GM10266 (cell line): Measurements from ENCODE around the gene VPS8.
"Not testable (repeated sequence)": the region's sequence is repeated elsewhere in the genome, so short reads cannot be mapped to it uniquely, and the experiment has no call there.

Experiments
- DNase-seq: peaks from one replicate; pipeline ENCODE4 v3.0.0; 2012; ENCODE audit errors: extremely low spot score
- TF ChIP-seq, protein P1 (sequence below): IDR thresholded peaks from 2 replicates; pipeline ENCODE4 v1.5.1; 2012; ENCODE audit warnings: mild to moderate bottlenecking, low read depth; ENCODE audit not compliant: control insufficient read depth, insufficient read depth; ENCODE audit errors: missing control alignments

The VPS8 gene

DNA sequence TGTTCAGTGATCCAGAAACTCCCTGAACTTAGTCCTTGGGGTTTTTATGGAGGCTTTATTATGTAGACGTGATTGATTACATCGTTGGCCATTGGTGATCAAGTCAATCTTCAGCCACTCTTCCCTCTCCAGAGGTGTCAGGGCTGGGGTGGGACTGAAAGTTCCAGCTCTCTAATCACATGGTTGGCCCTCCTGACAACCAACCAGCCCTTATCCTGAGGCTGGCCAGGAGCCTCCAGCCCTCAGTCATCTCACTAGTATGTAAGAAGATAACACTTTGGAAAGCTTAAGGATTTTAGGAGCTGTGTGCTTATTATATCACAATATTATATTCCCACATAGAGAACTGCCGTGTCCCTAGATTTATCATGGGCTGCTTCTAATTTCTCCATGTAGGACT is 142.3 kb downstream of the VPS8 start:
- TF ChIP-seq, protein P1, sequence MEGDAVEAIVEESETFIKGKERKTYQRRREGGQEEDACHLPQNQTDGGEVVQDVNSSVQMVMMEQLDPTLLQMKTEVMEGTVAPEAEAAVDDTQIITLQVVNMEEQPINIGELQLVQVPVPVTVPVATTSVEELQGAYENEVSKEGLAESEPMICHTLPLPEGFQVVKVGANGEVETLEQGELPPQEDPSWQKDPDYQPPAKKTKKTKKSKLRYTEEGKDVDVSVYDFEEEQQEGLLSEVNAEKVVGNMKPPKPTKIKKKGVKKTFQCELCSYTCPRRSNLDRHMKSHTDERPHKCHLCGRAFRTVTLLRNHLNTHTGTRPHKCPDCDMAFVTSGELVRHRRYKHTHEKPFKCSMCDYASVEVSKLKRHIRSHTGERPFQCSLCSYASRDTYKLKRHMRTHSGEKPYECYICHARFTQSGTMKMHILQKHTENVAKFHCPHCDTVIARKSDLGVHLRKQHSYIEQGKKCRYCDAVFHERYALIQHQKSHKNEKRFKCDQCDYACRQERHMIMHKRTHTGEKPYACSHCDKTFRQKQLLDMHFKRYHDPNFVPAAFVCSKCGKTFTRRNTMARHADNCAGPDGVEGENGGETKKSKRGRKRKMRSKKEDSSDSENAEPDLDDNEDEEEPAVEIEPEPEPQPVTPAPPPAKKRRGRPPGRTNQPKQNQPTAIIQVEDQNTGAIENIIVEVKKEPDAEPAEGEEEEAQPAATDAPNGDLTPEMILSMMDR = no peak
- DNase-seq = no peak

- not testable (repeated sequence) for DNase-seq
Observed at GRCh38 chr3:184954851-184955250, 142.9 kb downstream of the VPS8 start.

DNA sequence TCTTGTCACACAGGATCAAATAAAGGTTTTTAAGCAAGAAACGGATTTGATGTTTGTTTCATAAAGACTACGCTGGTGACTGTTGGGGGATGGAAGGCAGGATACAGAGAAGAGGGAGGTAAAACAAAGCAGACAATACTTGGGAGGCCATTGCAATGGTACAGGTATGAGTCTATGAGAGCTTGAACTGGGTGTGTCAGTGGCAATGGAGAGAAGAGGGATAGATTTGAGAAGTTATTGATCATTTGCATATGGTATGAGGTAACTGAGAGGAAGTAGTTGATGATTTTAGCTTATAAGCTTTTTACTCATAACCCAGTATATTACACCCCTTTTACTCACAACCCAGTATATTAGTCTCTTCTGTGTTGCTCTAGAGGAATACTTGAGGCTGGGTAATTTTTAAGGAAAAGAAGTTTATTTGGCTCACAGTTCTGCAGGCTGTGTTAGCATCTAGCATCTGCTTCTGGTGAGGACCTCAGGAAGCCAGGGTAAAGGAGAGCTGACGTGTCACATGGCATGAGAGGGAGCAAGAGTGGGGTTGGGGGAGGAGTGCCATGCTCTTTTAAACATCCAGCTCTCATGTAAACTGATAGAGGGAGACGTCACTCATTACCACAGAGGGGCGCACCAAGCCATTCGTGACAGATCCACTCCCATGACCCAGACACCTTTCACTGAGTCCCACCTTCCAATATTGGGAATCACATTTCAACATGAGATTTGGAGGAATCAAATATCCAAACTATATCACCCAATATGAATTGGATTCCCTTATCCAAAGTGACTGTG is 153.9 kb downstream of the VPS8 start:
- no peak for DNase-seq
- TF ChIP-seq, protein P1 = no peak

GRCh38 chr3:184968115-184968514 is 156.1 kb downstream of the VPS8 start:
- TF ChIP-seq, protein P1 = no peak
- DNase-seq = no peak

DNA sequence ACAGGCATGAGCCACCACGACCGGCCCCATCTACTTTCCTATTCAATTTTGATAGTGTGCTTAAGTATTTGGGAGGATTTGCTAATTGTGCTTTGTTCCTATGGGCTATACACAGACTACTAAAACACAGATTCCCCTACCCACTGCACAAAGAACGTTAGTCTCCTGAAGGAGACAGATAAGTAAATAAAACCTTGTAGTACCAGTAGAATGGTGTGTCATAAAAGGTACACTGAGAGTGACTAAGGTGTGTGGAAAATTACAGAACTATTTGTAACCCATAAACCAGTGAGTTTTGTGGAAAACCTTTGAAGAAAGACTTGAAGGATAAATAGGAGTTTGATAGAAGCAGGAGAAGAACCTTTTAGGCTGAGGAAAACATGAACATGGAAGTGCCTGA is 158.2 kb downstream of the VPS8 start:
- TF ChIP-seq, protein P1 = no peak
- DNase-seq = no peak

DNA sequence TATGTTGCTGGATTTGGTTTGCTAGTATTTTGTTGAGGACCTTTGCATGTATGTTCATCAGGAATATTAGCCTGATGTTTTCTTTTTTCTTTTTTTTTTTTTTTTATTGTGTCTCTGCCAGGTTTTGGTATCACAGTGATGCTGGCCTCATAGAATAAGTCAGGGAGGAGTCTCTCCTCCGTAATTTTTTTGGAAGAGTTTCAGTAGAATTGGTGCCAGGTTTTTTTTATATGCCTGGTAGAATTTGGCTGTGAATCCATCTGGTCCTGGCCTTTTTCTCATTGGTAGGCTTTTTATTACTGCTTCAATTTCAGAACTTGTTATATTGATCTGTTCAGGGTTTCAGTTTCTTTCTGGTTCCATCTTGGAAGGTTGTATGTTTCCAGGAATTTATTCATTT is 165.8 kb downstream of the VPS8 start:
- DNase-seq = no peak

DNA sequence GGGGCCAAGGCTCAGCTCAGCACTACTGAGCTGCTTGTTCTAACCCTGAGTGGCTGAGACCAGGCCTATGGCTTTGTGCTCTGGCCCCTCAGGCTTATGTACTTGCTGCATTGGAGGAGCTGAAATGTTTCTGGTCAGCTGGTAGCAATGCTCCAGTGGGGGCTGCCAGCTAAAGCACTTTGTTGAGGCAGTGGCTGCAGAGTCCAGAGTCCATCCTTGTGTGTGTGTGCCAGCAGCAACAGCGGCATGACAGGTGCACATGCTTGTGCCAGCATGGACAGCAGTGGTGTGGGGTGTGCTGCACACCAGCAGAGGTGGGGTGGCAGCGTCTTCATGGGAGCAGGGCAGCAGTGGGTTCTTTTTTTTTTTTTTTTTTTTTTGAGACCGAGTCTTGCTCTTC is 169.1 kb downstream of the VPS8 start:
- no peak for DNase-seq
- TF ChIP-seq, protein P1 = no peak

More for the DNA sequence above, 165.8 kb downstream of the VPS8 start:
- TF ChIP-seq, protein P1 = no peak
